CD4-positive, alpha-beta T cell treated with Interleukin-21 for 1 hour (primary cell): ENCODE results near the gene ENPP5.

ENCODE experiments used
- DNase-seq: peaks from one replicate; pipeline ENCODE4 v3.0.0-alpha.2; 2020

The ENPP5 gene

GRCh38 chr6:46170357-46171289 lies at the start of gene ENPP5:
Gene ENPP5, minus strand, starts transcription at chr6:46170980. Its CDS starts 2,718 bp downstream, at chr6:46168262.
- peak; percentile 78 for DNase-seq

GRCh38 chr6:46219661-46220060 lies 48.9 kb upstream of the ENPP5 start:
- no peak for DNase-seq

GRCh38 chr6:46218457-46218856 lies 47.7 kb upstream of the ENPP5 start:
- no peak for DNase-seq

- DNase-seq, result peak; percentile 4
Measured at GRCh38 chr6:46217671-46218131, 46.9 kb upstream of the ENPP5 start.

GRCh38 chr6:46216879-46217278 lies 46.1 kb upstream of the ENPP5 start:
- DNase-seq, result no peak

- DNase-seq, result no peak
Measured at GRCh38 chr6:46215777-46216176, 45.0 kb upstream of the ENPP5 start.

GRCh38 chr6:46215213-46215612 lies 44.4 kb upstream of the ENPP5 start:
- DNase-seq, result no peak

GRCh38 chr6:46211917-46212316 lies 41.1 kb upstream of the ENPP5 start:
- DNase-seq, result no peak

GRCh38 chr6:46210294-46210693 lies 39.5 kb upstream of the ENPP5 start:
- DNase-seq, result no peak

- no peak for DNase-seq
Measured at GRCh38 chr6:46208303-46208702, 37.5 kb upstream of the ENPP5 start.

- no peak for DNase-seq
Measured at GRCh38 chr6:46207174-46207573, 36.4 kb upstream of the ENPP5 start.

- no peak for DNase-seq
Measured at GRCh38 chr6:46204880-46205650, 34.3 kb upstream of the ENPP5 start.

GRCh38 chr6:46203391-46204177 lies 32.8 kb upstream of the ENPP5 start:
- no peak for DNase-seq

GRCh38 chr6:46201702-46202101 lies 30.9 kb upstream of the ENPP5 start:
- DNase-seq, result no peak

- no peak for DNase-seq
Measured at GRCh38 chr6:46199387-46199786, 28.6 kb upstream of the ENPP5 start.

GRCh38 chr6:46191961-46192360 lies 21.2 kb upstream of the ENPP5 start:
- no peak for DNase-seq

- no peak for DNase-seq
Measured at GRCh38 chr6:46190889-46191288, 20.1 kb upstream of the ENPP5 start.

GRCh38 chr6:46189726-46190125 lies 18.9 kb upstream of the ENPP5 start:
- no peak for DNase-seq

GRCh38 chr6:46186583-46186982 lies 15.8 kb upstream of the ENPP5 start:
- DNase-seq, result no peak

GRCh38 chr6:46184114-46184513 lies 13.3 kb upstream of the ENPP5 start:
- DNase-seq, result no peak

GRCh38 chr6:46175976-46176375 lies 5.2 kb upstream of the ENPP5 start:
- no peak for DNase-seq

GRCh38 chr6:46175446-46175845 lies 4.7 kb upstream of the ENPP5 start:
- peak; percentile 53 for DNase-seq

GRCh38 chr6:46174904-46175303 lies 4.1 kb upstream of the ENPP5 start:
- DNase-seq, result peak; percentile 29
